K562 (cell line): ENCODE data around the gene LRRC3B. TPM values are rescaled to one million over a fixed set of nuclear protein-coding genes. Genes with fewer than 3 reads are reported as not detected.

Source experiments
- PHF21A ChIP-seq: fragments of 450-650 bp; IDR thresholded peaks from 2 replicates; pipeline ENCODE4 v1.6.1; 2017; ENCODE audit warnings: low read depth, borderline replicate concordance
- polyA plus RNA-seq, 8 experiments: library from polyadenylated mRNA; depleted of rRNA in 4 of 8; stranded (reverse) in 5 of 8; unstranded in 3 of 8; fragments of >200 nt; fragmentation: Nextera tagmentation in 2 of 8; fragmentation: Illumina TruSeq in 1 of 8; extraction: Ambion mirVana in 2 of 8; extraction: Trizol in 1 of 8; gene quantifications; 2 replicates each; pipeline versions ENCODE4 v1.2.1 to v1.2.3, GENCODE V29; 2011 to 2014; ENCODE audit warnings: inconsistent platforms in 1 of 8, missing spikeins in 1 of 8
- total RNA-seq, 7 experiments: library from RNA; depleted of rRNA in 6 of 7; stranded (reverse); fragments of >200 nt in 6 of 7; fragmentation: Illumina TruSeq in 2 of 7; extraction: Trizol in 2 of 7; gene quantifications; 2 replicates each; pipeline versions ENCODE4 v1.2.1 to v1.2.3, GENCODE V29; 2011 to 2021; ENCODE audit warnings: low replicate concordance in 1 of 7
- TF ChIP-seq, protein P1 (sequence below): fragments of 450-650 bp; IDR thresholded peaks from 2 replicates; pipeline ENCODE4 v1.6.1; 2016; ENCODE audit warnings: mild to moderate bottlenecking, moderate library complexity
- TF ChIP-seq, protein P2 (sequence below): fragments of 450-650 bp; IDR thresholded peaks from 2 replicates; pipeline ENCODE4 v1.6.1; 2016; ENCODE audit warnings: antibody characterized with exemption
- TF ChIP-seq, protein P3 (sequence below): sonication (generic); formaldehyde crosslinking; IDR thresholded peaks from 2 replicates; pipeline ENCODE4 v1.8.0; 2023; ENCODE audit warnings: mild to moderate bottlenecking, missing genetic modification reagents

LRRC3B gene
- total and polyA plus RNA-seq, 9 of the 15 experiments (the other 6 are each of a cell fraction or from before 2014, with no cell fraction given) = under 0.01 to 0.33 TPM; not detected in 7

DNA sequence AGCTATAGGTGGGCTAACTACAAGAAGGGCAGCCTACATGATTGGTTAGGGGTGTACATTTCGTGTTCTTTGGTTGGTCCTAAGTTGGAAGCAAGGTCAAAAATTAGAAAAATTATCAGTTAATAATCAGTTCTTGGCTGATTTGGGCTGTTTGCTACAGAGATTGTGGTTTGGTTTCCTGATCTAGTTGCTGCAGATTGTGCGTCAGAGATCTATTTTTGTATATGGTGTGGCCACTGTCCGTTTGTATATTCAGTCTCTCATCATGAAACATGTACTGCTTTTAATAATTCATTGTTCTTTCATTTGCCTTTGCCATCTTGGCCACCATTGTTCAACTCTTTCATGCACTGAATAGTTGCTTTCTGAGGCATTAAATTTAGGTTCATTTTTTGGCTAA is 80.9 kb downstream of the LRRC3B start (continued):
- TF ChIP-seq, protein P1, sequence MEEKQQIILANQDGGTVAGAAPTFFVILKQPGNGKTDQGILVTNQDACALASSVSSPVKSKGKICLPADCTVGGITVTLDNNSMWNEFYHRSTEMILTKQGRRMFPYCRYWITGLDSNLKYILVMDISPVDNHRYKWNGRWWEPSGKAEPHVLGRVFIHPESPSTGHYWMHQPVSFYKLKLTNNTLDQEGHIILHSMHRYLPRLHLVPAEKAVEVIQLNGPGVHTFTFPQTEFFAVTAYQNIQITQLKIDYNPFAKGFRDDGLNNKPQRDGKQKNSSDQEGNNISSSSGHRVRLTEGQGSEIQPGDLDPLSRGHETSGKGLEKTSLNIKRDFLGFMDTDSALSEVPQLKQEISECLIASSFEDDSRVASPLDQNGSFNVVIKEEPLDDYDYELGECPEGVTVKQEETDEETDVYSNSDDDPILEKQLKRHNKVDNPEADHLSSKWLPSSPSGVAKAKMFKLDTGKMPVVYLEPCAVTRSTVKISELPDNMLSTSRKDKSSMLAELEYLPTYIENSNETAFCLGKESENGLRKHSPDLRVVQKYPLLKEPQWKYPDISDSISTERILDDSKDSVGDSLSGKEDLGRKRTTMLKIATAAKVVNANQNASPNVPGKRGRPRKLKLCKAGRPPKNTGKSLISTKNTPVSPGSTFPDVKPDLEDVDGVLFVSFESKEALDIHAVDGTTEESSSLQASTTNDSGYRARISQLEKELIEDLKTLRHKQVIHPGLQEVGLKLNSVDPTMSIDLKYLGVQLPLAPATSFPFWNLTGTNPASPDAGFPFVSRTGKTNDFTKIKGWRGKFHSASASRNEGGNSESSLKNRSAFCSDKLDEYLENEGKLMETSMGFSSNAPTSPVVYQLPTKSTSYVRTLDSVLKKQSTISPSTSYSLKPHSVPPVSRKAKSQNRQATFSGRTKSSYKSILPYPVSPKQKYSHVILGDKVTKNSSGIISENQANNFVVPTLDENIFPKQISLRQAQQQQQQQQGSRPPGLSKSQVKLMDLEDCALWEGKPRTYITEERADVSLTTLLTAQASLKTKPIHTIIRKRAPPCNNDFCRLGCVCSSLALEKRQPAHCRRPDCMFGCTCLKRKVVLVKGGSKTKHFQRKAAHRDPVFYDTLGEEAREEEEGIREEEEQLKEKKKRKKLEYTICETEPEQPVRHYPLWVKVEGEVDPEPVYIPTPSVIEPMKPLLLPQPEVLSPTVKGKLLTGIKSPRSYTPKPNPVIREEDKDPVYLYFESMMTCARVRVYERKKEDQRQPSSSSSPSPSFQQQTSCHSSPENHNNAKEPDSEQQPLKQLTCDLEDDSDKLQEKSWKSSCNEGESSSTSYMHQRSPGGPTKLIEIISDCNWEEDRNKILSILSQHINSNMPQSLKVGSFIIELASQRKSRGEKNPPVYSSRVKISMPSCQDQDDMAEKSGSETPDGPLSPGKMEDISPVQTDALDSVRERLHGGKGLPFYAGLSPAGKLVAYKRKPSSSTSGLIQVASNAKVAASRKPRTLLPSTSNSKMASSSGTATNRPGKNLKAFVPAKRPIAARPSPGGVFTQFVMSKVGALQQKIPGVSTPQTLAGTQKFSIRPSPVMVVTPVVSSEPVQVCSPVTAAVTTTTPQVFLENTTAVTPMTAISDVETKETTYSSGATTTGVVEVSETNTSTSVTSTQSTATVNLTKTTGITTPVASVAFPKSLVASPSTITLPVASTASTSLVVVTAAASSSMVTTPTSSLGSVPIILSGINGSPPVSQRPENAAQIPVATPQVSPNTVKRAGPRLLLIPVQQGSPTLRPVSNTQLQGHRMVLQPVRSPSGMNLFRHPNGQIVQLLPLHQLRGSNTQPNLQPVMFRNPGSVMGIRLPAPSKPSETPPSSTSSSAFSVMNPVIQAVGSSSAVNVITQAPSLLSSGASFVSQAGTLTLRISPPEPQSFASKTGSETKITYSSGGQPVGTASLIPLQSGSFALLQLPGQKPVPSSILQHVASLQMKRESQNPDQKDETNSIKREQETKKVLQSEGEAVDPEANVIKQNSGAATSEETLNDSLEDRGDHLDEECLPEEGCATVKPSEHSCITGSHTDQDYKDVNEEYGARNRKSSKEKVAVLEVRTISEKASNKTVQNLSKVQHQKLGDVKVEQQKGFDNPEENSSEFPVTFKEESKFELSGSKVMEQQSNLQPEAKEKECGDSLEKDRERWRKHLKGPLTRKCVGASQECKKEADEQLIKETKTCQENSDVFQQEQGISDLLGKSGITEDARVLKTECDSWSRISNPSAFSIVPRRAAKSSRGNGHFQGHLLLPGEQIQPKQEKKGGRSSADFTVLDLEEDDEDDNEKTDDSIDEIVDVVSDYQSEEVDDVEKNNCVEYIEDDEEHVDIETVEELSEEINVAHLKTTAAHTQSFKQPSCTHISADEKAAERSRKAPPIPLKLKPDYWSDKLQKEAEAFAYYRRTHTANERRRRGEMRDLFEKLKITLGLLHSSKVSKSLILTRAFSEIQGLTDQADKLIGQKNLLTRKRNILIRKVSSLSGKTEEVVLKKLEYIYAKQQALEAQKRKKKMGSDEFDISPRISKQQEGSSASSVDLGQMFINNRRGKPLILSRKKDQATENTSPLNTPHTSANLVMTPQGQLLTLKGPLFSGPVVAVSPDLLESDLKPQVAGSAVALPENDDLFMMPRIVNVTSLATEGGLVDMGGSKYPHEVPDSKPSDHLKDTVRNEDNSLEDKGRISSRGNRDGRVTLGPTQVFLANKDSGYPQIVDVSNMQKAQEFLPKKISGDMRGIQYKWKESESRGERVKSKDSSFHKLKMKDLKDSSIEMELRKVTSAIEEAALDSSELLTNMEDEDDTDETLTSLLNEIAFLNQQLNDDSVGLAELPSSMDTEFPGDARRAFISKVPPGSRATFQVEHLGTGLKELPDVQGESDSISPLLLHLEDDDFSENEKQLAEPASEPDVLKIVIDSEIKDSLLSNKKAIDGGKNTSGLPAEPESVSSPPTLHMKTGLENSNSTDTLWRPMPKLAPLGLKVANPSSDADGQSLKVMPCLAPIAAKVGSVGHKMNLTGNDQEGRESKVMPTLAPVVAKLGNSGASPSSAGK = no peak
- no peak for TF ChIP-seq PHF21A
- TF ChIP-seq, protein P2, sequence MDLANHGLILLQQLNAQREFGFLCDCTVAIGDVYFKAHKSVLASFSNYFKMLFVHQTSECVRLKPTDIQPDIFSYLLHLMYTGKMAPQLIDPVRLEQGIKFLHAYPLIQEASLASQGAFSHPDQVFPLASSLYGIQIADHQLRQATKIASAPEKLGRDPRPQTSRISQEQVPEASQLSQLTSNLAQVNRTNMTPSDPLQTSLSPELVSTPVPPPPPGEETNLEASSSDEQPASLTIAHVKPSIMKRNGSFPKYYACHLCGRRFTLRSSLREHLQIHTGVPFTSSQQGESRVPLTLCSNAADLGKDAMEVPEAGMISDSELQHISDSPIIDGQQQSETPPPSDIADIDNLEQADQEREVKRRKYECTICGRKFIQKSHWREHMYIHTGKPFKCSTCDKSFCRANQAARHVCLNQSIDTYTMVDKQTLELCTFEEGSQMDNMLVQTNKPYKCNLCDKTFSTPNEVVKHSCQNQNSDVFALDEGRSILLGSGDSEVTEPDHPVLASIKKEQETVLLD = no peak
- TF ChIP-seq, protein P3, sequence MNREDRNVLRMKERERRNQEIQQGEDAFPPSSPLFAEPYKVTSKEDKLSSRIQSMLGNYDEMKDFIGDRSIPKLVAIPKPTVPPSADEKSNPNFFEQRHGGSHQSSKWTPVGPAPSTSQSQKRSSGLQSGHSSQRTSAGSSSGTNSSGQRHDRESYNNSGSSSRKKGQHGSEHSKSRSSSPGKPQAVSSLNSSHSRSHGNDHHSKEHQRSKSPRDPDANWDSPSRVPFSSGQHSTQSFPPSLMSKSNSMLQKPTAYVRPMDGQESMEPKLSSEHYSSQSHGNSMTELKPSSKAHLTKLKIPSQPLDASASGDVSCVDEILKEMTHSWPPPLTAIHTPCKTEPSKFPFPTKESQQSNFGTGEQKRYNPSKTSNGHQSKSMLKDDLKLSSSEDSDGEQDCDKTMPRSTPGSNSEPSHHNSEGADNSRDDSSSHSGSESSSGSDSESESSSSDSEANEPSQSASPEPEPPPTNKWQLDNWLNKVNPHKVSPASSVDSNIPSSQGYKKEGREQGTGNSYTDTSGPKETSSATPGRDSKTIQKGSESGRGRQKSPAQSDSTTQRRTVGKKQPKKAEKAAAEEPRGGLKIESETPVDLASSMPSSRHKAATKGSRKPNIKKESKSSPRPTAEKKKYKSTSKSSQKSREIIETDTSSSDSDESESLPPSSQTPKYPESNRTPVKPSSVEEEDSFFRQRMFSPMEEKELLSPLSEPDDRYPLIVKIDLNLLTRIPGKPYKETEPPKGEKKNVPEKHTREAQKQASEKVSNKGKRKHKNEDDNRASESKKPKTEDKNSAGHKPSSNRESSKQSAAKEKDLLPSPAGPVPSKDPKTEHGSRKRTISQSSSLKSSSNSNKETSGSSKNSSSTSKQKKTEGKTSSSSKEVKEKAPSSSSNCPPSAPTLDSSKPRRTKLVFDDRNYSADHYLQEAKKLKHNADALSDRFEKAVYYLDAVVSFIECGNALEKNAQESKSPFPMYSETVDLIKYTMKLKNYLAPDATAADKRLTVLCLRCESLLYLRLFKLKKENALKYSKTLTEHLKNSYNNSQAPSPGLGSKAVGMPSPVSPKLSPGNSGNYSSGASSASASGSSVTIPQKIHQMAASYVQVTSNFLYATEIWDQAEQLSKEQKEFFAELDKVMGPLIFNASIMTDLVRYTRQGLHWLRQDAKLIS (CRISPR knock-in tag) = no peak
